HG03159 (cell line): Measurements from ENCODE around the gene CER1.
A peak's percentile ranks its signal among the peaks of the same experiment; 100 is the strongest.
"Not testable (repeated sequence)": the region's sequence is repeated elsewhere in the genome, so short reads cannot be mapped to it uniquely, and the experiment has no call there.

ENCODE experiments used
- ATAC-seq: cut with Tn5 transposase; IDR thresholded peaks from one replicate; pipeline ENCODE4 v1.9.1; 2021; ENCODE audit warnings: mild to moderate bottlenecking, moderate library complexity; ENCODE audit not compliant: unreplicated experiment

CER1 gene

GRCh38 chr9:14719231-14719923 lies 3.2 kb downstream of the CER1 start:
- ATAC-seq, result no peak

- ATAC-seq, result no peak
Measured at GRCh38 chr9:14715102-14715501, 7.4 kb downstream of the CER1 start.

- no peak for ATAC-seq
Measured at GRCh38 chr9:14713187-14713767, 9.3 kb downstream of the CER1 start.

- ATAC-seq, result no peak
Measured at GRCh38 chr9:14710804-14711203, 11.7 kb downstream of the CER1 start.

- peak; percentile 82 for ATAC-seq
Measured at GRCh38 chr9:14706530-14707140, 15.9 kb downstream of the CER1 start.

- ATAC-seq, result no peak
Measured at GRCh38 chr9:14705079-14705478, 17.5 kb downstream of the CER1 start.

- no peak for ATAC-seq
Measured at GRCh38 chr9:14704281-14704680, 18.3 kb downstream of the CER1 start.

- ATAC-seq, result no peak
Measured at GRCh38 chr9:14702200-14702720, 20.3 kb downstream of the CER1 start.

GRCh38 chr9:14693251-14693861 lies 29.2 kb downstream of the CER1 start, which contains the start of gene ZDHHC21:
Gene ZDHHC21 (minus strand): TSS chr9:14693432. CDS start chr9:14674340, 19,092 bp downstream.
- peak; percentile 78 for ATAC-seq

- peak; percentile 41 for ATAC-seq
Measured at GRCh38 chr9:14692470-14693250, 29.9 kb downstream of the CER1 start.

GRCh38 chr9:14690948-14691730 lies 31.4 kb downstream of the CER1 start:
- ATAC-seq, result no peak

GRCh38 chr9:14687042-14687719 lies 35.4 kb downstream of the CER1 start:
- ATAC-seq, result no peak

GRCh38 chr9:14686168-14686567 lies 36.4 kb downstream of the CER1 start:
- ATAC-seq, result no peak

GRCh38 chr9:14682616-14683015 lies 39.9 kb downstream of the CER1 start:
- not testable (repeated sequence) for ATAC-seq

- no peak for ATAC-seq
Measured at GRCh38 chr9:14678776-14679175, 43.8 kb downstream of the CER1 start.

- ATAC-seq, result no peak
Measured at GRCh38 chr9:14677872-14678271, 44.7 kb downstream of the CER1 start.

- ATAC-seq, result no peak
Measured at GRCh38 chr9:14677396-14677795, 45.1 kb downstream of the CER1 start.

- ATAC-seq, result no peak
Measured at GRCh38 chr9:14674630-14675029, 47.9 kb downstream of the CER1 start.

GRCh38 chr9:14671377-14671776 lies 51.2 kb downstream of the CER1 start:
- no peak for ATAC-seq
